Measurements from ENCODE around the gene OSBPL7.

DNA sequence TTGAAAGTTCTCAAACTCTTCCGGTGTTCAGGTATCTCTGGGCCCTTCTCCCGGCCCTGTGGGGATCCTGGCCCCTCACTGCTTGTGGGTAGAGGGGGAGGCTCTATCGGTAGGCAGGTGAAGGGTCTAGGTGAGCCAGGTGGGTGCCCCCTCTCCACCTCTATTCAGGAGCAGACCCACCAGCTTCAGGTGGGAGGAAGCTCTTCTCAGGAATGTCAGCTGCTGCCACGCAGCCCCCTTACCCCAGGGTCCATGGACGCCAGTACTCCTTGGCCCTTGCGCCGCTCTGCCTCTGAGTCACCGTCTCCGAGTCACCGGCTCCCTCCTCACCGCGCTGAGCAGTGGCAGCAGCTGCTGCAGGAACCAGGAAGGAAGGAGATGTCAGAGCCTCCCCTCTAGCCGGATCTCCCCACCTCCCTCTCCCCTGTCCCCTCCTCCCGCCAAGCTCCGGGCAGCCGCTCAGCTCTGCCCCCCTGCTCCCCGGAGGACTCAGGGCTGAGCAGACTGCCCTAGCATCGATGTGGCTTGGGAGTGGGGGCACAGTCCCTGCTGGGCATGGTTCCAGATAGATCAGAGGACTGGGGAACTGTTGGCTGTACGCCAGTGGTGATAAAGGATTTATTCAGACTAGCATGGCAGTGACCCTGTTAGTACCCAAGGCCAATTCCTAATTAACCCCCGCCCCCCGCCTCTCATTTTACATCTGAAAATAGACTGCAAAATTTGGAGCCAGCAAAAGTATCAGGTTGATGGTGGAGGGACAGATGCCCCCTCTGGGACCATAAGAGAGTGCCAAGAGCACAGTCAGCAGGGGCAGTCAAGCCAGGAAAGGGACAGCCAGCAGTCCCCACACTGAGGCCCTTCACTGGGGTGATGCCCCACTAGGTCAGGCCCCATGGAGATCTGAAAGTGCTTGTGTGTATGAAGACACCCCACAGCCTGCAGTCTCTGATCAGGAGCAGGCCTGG lies at the start of gene OSBPL7:
- TF ChIP-seq, protein P1, sequence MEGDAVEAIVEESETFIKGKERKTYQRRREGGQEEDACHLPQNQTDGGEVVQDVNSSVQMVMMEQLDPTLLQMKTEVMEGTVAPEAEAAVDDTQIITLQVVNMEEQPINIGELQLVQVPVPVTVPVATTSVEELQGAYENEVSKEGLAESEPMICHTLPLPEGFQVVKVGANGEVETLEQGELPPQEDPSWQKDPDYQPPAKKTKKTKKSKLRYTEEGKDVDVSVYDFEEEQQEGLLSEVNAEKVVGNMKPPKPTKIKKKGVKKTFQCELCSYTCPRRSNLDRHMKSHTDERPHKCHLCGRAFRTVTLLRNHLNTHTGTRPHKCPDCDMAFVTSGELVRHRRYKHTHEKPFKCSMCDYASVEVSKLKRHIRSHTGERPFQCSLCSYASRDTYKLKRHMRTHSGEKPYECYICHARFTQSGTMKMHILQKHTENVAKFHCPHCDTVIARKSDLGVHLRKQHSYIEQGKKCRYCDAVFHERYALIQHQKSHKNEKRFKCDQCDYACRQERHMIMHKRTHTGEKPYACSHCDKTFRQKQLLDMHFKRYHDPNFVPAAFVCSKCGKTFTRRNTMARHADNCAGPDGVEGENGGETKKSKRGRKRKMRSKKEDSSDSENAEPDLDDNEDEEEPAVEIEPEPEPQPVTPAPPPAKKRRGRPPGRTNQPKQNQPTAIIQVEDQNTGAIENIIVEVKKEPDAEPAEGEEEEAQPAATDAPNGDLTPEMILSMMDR (IDR thresholded peaks at IDR 0.05; ENCODE audit: low read length): peak; percentile 59
- TF ChIP-seq EZH2 (optimal IDR thresholded peaks at IDR 0.05; ENCODE audit: low read depth, low read length): no peak
- TF ChIP-seq EZH2phosphoT487 (IDR thresholded peaks at IDR 0.05; ENCODE audit: low read length): no peak

All from MM.1S (cell line).